Measurements from ENCODE around the gene PRSS27. TPM values are rescaled to one million over a fixed set of nuclear protein-coding genes. Genes with fewer than 3 reads are reported as not detected.
"Not testable (repeated sequence)": the region's sequence is repeated elsewhere in the genome, so short reads cannot be mapped to it uniquely, and the experiment has no call there.

The PRSS27 gene
- total RNA-seq, 1 donor from 2014 or later = 7.7 TPM

DNA sequence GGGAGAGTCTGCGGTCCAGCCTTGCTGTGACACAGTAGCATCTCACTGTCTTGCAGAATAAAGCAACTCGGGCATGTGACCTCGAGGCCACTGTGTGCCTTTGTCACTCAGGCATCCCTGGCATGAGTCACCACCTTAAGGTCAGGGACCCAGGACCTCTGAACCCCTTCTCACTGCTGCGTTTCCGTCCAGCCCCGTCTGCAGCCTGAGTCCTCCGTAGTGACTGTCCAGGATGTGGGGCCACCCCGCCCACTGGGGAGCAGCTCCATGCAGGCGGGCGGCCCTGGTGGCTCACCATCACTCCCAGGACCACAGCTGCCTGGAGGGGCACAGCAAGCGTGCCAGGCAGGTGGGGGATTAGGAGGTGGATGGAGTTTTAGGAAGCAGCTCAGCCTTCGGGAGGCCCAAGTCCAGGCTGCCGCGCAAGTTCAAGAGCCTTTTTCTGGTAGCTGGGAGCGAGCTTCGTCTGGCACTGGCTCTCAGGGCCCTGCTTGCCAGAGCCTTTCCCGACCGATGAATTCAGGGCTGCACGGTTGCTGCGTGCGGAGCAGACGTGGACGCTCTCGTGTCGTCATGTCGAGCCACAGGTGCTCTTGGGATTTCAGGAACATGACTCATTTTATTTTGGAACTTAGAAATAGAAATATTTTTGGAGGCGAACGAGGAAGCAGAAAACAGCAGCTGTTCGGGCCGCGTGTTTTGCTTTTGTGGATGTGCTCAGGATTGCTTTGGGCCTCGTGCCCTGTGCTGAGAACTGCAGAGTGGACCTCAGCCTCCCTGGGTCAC is 20.9 kb downstream of the PRSS27 start:
- Mint-ChIP-seq H3K27me3 (ENCODE audit: low read depth) (no peaks in the 10 kb centered on the region), H3K36me3 (no peaks in the 10 kb centered on the region), H3K27ac (no peak overlapping the region), H3K9me3 (no peaks in the 10 kb centered on the region), H3K4me1 (no peaks in the 10 kb centered on the region), H3K4me3 (no peak overlapping the region)
- TF ChIP-seq, protein P1, sequence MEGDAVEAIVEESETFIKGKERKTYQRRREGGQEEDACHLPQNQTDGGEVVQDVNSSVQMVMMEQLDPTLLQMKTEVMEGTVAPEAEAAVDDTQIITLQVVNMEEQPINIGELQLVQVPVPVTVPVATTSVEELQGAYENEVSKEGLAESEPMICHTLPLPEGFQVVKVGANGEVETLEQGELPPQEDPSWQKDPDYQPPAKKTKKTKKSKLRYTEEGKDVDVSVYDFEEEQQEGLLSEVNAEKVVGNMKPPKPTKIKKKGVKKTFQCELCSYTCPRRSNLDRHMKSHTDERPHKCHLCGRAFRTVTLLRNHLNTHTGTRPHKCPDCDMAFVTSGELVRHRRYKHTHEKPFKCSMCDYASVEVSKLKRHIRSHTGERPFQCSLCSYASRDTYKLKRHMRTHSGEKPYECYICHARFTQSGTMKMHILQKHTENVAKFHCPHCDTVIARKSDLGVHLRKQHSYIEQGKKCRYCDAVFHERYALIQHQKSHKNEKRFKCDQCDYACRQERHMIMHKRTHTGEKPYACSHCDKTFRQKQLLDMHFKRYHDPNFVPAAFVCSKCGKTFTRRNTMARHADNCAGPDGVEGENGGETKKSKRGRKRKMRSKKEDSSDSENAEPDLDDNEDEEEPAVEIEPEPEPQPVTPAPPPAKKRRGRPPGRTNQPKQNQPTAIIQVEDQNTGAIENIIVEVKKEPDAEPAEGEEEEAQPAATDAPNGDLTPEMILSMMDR (IDR thresholded peaks at IDR 0.05; ENCODE audit: unreplicated experiment) = no peak
- no peak for DNase-seq (ENCODE audit: low spot score in 2 of 2, unreplicated experiment in 2 of 2)

DNA sequence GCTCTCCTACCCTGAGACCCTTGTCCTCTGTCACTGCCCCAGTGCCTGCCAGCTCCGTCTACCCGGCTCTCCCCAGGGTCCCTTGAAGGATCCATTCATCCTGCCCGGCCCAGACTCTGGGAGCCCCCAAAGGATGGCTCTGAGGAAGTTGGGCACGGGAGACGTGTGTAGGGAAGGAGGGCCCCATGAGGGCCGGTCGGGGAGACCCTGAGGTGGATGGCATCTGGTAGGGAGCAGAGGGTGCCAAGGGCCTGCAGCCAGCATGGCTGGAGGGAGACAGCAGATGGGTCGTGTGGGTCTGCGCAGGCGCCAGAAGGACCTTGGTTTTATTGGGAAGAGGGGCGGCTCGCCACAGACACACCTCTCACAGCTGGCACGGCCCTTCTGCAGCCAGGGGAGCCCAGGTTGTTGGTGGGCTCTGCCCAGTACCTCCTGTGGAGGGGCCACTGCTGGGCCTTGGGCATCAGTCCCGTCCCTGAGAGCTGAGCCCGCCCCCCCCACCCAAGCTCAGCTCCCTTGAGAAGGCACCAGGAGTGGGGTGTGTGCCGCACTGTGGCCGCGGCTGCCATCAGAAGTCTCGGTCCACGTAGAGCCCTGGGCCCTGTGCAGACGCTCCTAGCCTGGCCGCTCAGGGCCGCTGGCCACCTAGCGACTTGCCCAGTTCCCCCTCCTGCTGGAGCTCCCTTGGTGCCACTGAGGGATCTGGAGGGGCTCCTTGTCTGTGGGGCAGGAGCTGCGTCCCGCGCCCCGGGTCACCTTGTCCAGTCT is 21.7 kb downstream of the PRSS27 start:
- TF ChIP-seq, protein P1 (IDR thresholded peaks at IDR 0.05; ENCODE audit: unreplicated experiment) = no peak
- no peak overlapping the region for H3K27ac Mint-ChIP-seq
- DNase-seq (ENCODE audit: low spot score in 2 of 2, unreplicated experiment in 2 of 2) = no peak
- no peaks in the 10 kb centered on the region for H3K36me3 Mint-ChIP-seq
- H3K4me3 Mint-ChIP-seq = no peak overlapping the region
- H3K9me3 Mint-ChIP-seq = no peaks in the 10 kb centered on the region
- no peaks in the 10 kb centered on the region for H3K27me3 Mint-ChIP-seq (ENCODE audit: low read depth)
- no peaks in the 10 kb centered on the region for H3K4me1 Mint-ChIP-seq

DNA sequence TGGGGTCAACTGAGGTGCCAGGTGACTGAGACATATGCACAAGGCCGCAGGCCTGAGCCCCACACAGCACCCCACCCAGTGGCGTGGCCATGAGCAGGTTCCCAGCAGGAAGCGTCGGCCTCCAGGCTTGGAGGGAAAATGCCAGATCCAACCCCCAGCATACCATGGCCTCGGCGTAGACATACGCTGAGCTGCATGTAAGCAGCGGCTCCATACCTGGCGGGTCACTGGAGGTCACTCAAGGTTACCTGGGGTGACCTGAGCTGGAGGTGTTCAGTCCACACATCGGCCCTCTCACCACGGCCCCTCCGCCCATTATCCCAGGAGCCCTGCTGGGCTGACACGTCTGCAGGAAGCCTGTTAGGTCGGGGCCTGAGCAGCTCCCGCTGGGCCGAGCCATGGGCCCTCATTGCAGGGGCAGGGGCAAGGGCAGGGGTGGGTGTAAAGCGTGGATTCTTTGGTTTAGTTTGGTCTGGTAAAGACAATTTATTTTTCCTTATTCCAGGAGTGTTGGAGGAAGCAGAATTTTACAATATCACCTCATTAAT is 22.5 kb downstream of the PRSS27 start:
- H3K4me3 Mint-ChIP-seq = no peak overlapping the region
- no peak for DNase-seq (ENCODE audit: low spot score in 2 of 2, unreplicated experiment in 2 of 2)
- no peaks in the 10 kb centered on the region for H3K4me1 Mint-ChIP-seq
- no peaks in the 10 kb centered on the region for H3K9me3 Mint-ChIP-seq
- H3K27me3 Mint-ChIP-seq (ENCODE audit: low read depth) = no peaks in the 10 kb centered on the region
- TF ChIP-seq, protein P1 (IDR thresholded peaks at IDR 0.05; ENCODE audit: unreplicated experiment) = no peak
- H3K27ac Mint-ChIP-seq = no peak overlapping the region
- H3K36me3 Mint-ChIP-seq = no peaks in the 10 kb centered on the region

DNA sequence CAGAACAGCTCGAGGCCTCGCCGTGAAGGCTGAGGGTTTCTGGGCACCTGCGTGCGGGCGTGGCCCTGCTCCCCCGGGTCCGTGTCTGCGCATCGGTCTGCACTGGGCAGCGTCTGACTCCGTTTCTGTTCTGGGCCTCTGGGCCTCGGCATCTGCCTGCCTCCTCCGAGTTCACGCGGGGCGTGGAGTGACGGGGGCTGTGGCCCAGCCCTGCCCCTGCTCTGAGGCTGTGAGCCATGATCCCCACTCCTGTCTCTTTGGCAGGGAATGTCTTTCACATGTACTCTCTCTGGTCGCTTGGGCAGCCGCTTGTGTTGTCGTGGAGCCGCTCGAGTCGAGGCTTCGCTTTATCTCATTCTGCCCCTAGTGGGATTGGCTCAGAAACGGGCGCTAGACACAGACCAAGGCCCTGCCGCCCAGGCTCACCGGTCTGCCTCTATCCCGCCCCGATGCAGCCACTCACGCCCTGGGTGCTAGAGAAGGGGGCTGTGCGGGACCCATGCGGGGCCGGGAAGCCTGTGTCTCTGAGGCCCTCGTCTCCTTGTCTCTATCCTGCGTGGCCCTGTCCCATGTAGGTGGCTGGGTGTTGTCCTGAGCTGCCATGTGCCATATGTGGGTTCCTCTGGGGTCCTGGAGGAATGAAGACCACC is 23.3 kb downstream of the PRSS27 start:
- H3K9me3 Mint-ChIP-seq; H3K36me3 Mint-ChIP-seq; H3K4me1 Mint-ChIP-seq; H3K4me3 Mint-ChIP-seq; H3K27ac Mint-ChIP-seq; H3K27me3 Mint-ChIP-seq (ENCODE audit: low read depth); DNase-seq (ENCODE audit: low spot score in 2 of 2, unreplicated experiment in 2 of 2): not testable (repeated sequence)

DNA sequence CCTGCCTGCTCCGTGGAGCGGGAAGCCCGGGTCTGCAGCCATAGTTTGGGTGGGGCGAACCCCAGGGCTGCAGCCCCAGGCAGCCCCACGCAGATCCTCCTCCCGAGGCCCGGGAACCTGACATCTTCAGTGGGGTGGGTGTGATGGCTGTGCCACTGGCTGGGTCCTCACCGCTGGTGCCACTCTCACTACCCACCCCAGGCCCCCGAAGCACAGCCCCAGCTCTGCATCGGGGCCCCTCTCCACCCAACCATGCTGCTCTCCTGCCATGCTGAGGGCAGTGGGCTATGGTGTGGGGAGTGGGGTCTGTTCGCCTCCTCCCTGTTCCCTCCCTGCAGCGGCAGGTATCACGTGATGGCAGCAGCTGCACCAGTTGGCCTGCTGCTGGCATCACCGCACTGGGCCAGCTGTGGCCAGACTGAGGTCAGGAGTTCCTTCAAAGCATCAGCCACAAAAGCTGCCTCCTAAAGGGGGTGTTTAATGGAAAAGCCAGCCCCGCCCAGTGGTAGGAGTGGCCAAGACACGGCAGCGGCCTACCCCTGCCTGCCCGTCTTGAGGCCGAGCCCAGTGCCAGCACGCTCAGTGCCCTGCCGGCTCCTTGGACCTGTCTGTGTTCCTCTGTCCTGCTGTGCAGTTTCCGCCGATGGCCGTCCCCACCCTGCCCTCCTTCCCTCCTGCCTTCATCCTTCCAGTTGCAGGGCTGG is 26.9 kb downstream of the PRSS27 start:
- no peak overlapping the region for H3K27ac Mint-ChIP-seq
- H3K27me3 Mint-ChIP-seq (ENCODE audit: low read depth) = no peaks in the 10 kb centered on the region
- H3K4me3 Mint-ChIP-seq = no peak overlapping the region

More for the DNA sequence above, 26.9 kb downstream of the PRSS27 start:
- no peaks in the 10 kb centered on the region for H3K9me3 Mint-ChIP-seq
- H3K36me3 Mint-ChIP-seq = peaks cover 4% of the 10 kb centered on the region
- TF ChIP-seq, protein P1 (IDR thresholded peaks at IDR 0.05; ENCODE audit: unreplicated experiment) = no peak
- H3K4me1 Mint-ChIP-seq = no peaks in the 10 kb centered on the region
- DNase-seq (ENCODE audit: low spot score in 2 of 2, unreplicated experiment in 2 of 2) = no peak
